Osteocyte (in vitro differentiated cells): Measurements from ENCODE around the gene TMEM186. TPM values are rescaled to one million over a fixed set of nuclear protein-coding genes. Genes with fewer than 3 reads are reported as not detected.
"Not testable (repeated sequence)": the region's sequence is repeated elsewhere in the genome, so short reads cannot be mapped to it uniquely, and the experiment has no call there.

ENCODE experiments used
- DNase-seq: peaks from one replicate; pipeline ENCODE4 v3.0.0; 2021; ENCODE audit warnings: mixed read lengths; ENCODE audit not compliant: unreplicated experiment; ENCODE audit errors: extremely low spot score
- H3K27ac Mint-ChIP-seq: one replicate; pipeline ENCODE4 v1.8.0; 2021; ENCODE audit warnings: mild to moderate bottlenecking, mixed read lengths; ENCODE audit not compliant: unreplicated experiment
- H3K27me3 Mint-ChIP-seq: one replicate; pipeline ENCODE4 v1.8.0; 2021; ENCODE audit warnings: mixed read lengths; ENCODE audit not compliant: unreplicated experiment
- H3K36me3 Mint-ChIP-seq: one replicate; pipeline ENCODE4 v1.8.0; 2021; ENCODE audit warnings: mixed read lengths; ENCODE audit not compliant: unreplicated experiment
- H3K4me1 Mint-ChIP-seq: one replicate; pipeline ENCODE4 v1.8.0; 2021; ENCODE audit warnings: mixed read lengths; ENCODE audit not compliant: unreplicated experiment
- H3K4me3 Mint-ChIP-seq: one replicate; pipeline ENCODE4 v1.8.0; 2021; ENCODE audit warnings: mild to moderate bottlenecking, moderate library complexity, mixed read lengths; ENCODE audit not compliant: unreplicated experiment
- H3K9me3 Mint-ChIP-seq: one replicate; pipeline ENCODE4 v1.8.0; 2021; ENCODE audit warnings: mixed read lengths; ENCODE audit not compliant: unreplicated experiment
- total RNA-seq: library from RNA; stranded (reverse); gene quantifications from 2 replicates; pipeline ENCODE4 v1.2.1, GENCODE V29; 2021
- TF ChIP-seq, protein P1 (sequence below): fragments of 200-600 bp; sonication (generic); IDR thresholded peaks from 2 replicates; pipeline ENCODE4 v1.5.0; 2021; ENCODE audit warnings: antibody characterized with exemption, mild to moderate bottlenecking, moderate library complexity

Gene TMEM186
- total RNA-seq, 1 donor from 2014 or later: 12.1 TPM

DNA sequence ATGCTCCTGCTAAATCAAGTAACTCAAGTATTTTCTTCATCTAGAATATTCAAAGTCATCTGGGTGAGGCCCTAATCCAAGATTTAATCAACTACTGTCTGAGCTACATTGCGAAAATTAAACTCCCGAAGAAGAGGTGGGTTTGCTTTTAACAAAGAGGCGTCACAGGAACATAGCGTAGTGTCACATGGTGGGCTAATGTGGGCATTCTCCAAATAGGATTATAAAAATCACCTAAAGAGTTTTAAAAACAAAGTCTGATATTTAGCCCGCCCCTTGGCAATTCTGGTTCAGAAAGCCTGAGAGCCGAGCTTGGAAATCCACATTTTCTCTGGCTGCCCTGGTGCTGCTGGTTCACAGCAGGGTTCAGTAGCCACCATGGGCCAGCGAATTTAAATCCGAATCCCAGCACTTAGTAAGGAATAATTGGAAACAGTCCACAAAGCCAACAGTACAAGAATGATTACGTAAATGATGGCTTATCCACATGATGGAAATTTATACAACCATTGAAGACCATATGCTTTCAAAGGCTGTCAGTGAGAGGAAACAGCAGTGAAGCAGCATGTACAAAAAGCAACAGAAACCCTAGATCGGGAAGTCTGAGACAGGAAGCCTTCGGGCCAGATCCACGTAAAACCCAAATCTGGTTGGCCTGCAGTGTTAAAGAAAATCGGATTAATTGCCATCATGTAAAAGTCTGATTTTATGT, 9.0 kb upstream of the TMEM186 start:
- Mint-ChIP-seq H3K4me3 (no peak overlapping the region), H3K27me3 (no peaks in the 10 kb centered on the region), H3K27ac (no peak overlapping the region), H3K9me3 (no peaks in the 10 kb centered on the region), H3K36me3 (peaks cover 52% of the 10 kb centered on the region), H3K4me1 (no peaks in the 10 kb centered on the region)
- DNase-seq: no peak
- TF ChIP-seq, protein P1, sequence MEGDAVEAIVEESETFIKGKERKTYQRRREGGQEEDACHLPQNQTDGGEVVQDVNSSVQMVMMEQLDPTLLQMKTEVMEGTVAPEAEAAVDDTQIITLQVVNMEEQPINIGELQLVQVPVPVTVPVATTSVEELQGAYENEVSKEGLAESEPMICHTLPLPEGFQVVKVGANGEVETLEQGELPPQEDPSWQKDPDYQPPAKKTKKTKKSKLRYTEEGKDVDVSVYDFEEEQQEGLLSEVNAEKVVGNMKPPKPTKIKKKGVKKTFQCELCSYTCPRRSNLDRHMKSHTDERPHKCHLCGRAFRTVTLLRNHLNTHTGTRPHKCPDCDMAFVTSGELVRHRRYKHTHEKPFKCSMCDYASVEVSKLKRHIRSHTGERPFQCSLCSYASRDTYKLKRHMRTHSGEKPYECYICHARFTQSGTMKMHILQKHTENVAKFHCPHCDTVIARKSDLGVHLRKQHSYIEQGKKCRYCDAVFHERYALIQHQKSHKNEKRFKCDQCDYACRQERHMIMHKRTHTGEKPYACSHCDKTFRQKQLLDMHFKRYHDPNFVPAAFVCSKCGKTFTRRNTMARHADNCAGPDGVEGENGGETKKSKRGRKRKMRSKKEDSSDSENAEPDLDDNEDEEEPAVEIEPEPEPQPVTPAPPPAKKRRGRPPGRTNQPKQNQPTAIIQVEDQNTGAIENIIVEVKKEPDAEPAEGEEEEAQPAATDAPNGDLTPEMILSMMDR: no peak

DNA sequence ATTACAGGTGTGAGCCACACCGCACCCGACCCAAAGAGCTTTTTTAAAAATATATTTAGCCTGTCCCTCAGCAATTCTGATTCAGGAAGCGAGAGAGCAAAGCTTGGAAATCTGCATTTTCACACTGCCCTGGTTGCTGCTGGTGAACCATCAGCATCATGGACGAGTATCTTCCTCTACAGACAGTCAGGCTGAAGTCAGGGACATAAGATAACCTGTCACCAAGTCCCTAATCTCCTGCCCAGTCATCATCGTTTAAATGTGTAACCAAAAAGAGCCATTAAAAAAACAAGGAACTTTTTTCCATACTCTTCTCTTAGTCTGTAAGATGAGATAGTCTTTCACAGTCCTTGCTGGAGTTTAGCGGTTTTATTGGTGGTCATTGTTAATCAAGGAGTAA, 6.9 kb upstream of the TMEM186 start:
- no peaks in the 10 kb centered on the region for H3K27me3 Mint-ChIP-seq
- no peak overlapping the region for H3K27ac Mint-ChIP-seq
- TF ChIP-seq, protein P1: no peak
- DNase-seq: no peak
- H3K4me1 Mint-ChIP-seq: peaks cover 7% of the 10 kb centered on the region
- no peaks in the 10 kb centered on the region for H3K9me3 Mint-ChIP-seq
- no peak overlapping the region for H3K4me3 Mint-ChIP-seq
- peaks cover 39% of the 10 kb centered on the region for H3K36me3 Mint-ChIP-seq

DNA sequence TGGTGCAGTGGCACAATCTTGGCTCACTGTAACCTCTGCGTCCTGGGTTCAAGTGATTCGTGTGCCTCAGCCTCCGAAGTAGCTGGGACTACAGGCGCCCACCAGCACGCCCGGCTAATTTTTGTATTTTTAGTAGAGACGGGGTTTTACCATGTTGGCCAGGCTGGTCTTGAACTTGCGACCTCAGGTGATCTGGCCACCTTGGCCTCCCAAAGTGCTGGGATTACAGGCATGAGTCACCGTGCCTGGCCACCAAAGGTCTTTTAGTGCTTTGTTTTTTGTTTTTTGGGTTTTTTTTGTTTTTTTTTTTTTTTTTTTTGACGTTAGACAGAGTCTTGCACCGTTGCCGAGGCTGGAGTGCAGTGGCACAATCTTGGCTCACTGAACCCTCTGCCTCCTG, 6.3 kb upstream of the TMEM186 start:
- not testable (repeated sequence) for DNase-seq, H3K27ac Mint-ChIP-seq, H3K9me3 Mint-ChIP-seq, H3K4me3 Mint-ChIP-seq, H3K27me3 Mint-ChIP-seq
- Mint-ChIP-seq H3K36me3 (peaks cover 34% of the 10 kb centered on the region), H3K4me1 (peaks cover 13% of the 10 kb centered on the region)

DNA sequence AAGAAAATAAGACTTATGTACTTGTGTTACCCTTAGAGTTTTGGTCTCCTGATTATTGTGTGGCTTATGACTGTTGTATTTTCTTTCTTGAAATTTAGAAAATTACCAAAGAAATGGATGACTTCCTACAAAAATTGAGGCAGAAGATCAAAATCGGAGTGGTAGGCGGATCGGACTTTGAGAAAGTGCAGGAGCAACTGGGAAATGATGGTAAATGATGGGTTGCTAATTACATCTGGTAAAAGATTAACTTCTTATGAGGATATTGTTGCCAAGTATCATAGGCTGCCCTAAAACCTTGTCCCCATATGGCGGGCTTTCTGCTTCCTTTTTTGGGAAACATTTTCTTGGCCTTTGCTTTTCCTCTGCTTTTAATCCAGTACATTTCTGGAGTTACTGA, 4.3 kb upstream of the TMEM186 start:
- Mint-ChIP-seq H3K4me3 (no peak overlapping the region), H3K36me3 (peaks cover 23% of the 10 kb centered on the region), H3K9me3 (no peaks in the 10 kb centered on the region)

DNA sequence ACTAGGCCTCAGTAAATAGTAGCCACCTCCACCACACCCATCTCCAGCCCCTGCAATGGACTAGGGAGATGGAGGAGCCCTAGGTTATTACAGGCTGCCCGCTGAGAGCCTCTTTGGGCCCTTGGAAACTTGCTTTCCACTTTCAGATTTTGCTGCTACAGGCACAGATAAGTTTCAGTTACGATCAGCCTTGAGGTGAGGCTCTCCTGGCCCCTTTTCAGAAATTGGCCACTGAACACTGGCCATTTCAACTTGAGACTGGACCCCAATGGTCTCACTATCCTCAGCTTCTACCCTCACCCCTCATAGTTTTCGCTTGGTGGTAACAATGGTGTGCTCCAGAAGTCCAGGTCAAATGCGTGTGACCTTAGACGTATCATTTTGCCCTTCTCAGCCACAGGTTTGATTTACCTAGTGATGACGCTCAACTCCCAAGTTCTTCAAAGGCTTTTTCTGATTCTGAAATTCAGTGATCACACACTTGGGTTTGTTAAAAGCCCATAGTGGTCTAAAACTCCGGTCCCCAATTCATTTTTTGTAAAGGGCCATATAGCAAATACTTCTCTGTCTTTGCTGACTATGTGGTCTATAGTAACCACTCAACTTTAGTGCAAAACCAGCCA, 1.2 kb upstream of the TMEM186 start:
- Mint-ChIP-seq H3K27me3 (no peaks in the 10 kb centered on the region), H3K4me1 (peaks cover 27% of the 10 kb centered on the region), H3K27ac (peak overlapping the region; percentile 78), H3K36me3 (peaks cover 10% of the 10 kb centered on the region), H3K4me3 (peak overlapping the region; percentile 98), H3K9me3 (no peaks in the 10 kb centered on the region)
- TF ChIP-seq, protein P1: no peak
- no peak for DNase-seq

More for the DNA sequence above, 4.3 kb upstream of the TMEM186 start:
- H3K27ac Mint-ChIP-seq: no peak overlapping the region
- TF ChIP-seq, protein P1: no peak
- peaks cover 23% of the 10 kb centered on the region for H3K4me1 Mint-ChIP-seq
- DNase-seq: no peak
- H3K27me3 Mint-ChIP-seq: no peaks in the 10 kb centered on the region
